Measurements from ENCODE around the gene TRIM59.

- TF ChIP-seq DACH1 (IDR thresholded peaks at IDR 0.05; ENCODE audit: partially characterized antibody) (no peak), MEIS2 (IDR thresholded peaks at IDR 0.05; ENCODE audit: partially characterized antibody) (no peak), TCF7L2 (IDR thresholded peaks at IDR 0.05; ENCODE audit: low read depth, low read length) (no peak), NFYB (IDR thresholded peaks at IDR 0.05; ENCODE audit: extremely low read depth, insufficient read length) (no peak), LARP7 (IDR thresholded peaks at IDR 0.05) (no peak), THRA (IDR thresholded peaks at IDR 0.05) (no peak), SMAD3 (CRISPR knock-in tag; conservative IDR thresholded peaks at IDR 0.05) (no peak), NFE2L1 (tag; IDR thresholded peaks at IDR 0.05; ENCODE audit: borderline replicate concordance, low read depth) (no peak), RAD21 (CRISPR knock-in tag; conservative IDR thresholded peaks at IDR 0.05 in 1 of 2, IDR thresholded peaks at IDR 0.05 in 1 of 2) (no peak), ZNF23 (CRISPR knock-in tag; IDR thresholded peaks at IDR 0.05) (no peak), EP300 (IDR thresholded peaks at IDR 0.05; ENCODE audit: low read length) (no peak), PATZ1 (CRISPR knock-in tag; IDR thresholded peaks at IDR 0.05; ENCODE audit: borderline replicate concordance) (no peak)
- TF ChIP-seq, protein P1, sequence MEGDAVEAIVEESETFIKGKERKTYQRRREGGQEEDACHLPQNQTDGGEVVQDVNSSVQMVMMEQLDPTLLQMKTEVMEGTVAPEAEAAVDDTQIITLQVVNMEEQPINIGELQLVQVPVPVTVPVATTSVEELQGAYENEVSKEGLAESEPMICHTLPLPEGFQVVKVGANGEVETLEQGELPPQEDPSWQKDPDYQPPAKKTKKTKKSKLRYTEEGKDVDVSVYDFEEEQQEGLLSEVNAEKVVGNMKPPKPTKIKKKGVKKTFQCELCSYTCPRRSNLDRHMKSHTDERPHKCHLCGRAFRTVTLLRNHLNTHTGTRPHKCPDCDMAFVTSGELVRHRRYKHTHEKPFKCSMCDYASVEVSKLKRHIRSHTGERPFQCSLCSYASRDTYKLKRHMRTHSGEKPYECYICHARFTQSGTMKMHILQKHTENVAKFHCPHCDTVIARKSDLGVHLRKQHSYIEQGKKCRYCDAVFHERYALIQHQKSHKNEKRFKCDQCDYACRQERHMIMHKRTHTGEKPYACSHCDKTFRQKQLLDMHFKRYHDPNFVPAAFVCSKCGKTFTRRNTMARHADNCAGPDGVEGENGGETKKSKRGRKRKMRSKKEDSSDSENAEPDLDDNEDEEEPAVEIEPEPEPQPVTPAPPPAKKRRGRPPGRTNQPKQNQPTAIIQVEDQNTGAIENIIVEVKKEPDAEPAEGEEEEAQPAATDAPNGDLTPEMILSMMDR (IDR thresholded peaks at IDR 0.05 in 2 of 3, conservative IDR thresholded peaks at IDR 0.05 in 1 of 3; ENCODE audit: insufficient read depth in 2 of 3, low read depth in 1 of 3, low read length in 3 of 3) = no peak
These were observed 21.7 kb downstream of the TRIM59 start for GRCh38 chr3:160427832-160428424.
